Cardiac septum (tissue), 1 donor: ENCODE results near the gene ZNF81. TPM values are rescaled to one million over a fixed set of nuclear protein-coding genes. Genes with fewer than 3 reads are reported as not detected.

Source experiments
- total RNA-seq: library from RNA; stranded (reverse); fragmentation: NEBNext Ultra II Directional; extraction: Animal tissue kit (Norgen Biotek cat#: 25700); gene quantifications from one replicate; pipeline ENCODE4 v1.2.1, GENCODE V29; 2021
- donor health status: DM: no; HTN: no; CAD: no.

ZNF81 gene
- total RNA-seq, 1 donor from 2014 or later = 11.7 TPM

Other genes starting within 250 kb of the ZNF81 start
- gene SYN1, start 217.0 kb upstream of the ZNF81 start, total RNA-seq = 12.1 TPM
- gene CFP, start 207.0 kb upstream of the ZNF81 start, total RNA-seq = 1.0 TPM
- 38.2 TPM for gene ELK1, start 186.3 kb upstream of the ZNF81 start, total RNA-seq
- 83.2 TPM for gene UXT, start 177.7 kb upstream of the ZNF81 start, total RNA-seq
- gene ZNF182, start 167.1 kb downstream of the ZNF81 start, total RNA-seq = 2.8 TPM
- not detected for gene SPACA5, start 170.1 kb downstream of the ZNF81 start, total RNA-seq
- gene ZNF630, start 234.7 kb downstream of the ZNF81 start, total RNA-seq = 2.9 TPM